ENCODE data around the gene LIN37.
A peak's percentile ranks its signal among the peaks of the same experiment; 100 is the strongest.

DNA sequence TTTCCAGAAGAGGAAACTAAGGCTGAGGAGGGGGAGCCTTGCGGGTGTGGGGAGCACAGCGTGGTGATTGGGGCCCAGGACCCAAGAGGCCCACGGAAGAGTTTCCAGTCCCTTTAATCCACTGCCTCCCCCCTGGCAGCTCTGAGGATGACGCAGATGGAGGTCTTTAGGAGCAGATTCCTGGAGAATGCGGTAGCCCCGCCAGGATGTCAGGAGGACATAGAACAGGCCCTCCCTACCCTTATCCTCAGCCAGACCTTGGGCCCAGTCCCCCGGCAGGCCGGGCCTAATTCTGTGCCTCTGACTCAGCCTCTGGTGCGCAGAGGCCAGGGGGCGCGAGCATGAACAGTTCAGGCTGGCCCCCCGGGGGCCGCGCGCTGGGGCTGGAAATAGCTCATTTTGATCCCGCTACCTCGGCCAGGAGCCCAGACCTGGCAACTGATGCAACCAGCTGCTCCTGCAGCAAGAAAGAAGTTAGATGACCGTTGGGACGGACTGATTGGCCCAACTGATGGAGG, 8.9 kb downstream of the LIN37 start:
- TF ChIP-seq EZH2 (IDR thresholded peaks at IDR 0.05; ENCODE audit: borderline replicate concordance, low read depth, low read length, severe bottlenecking) (no peak), POLR2A (IDR thresholded peaks at IDR 0.05; ENCODE audit: low read depth, low read length) (peak; percentile 44)

Measured in endothelial cell of umbilical vein (primary cell).